ENCODE measurements around the gene ISX. TPM values are rescaled to one million over a fixed set of nuclear protein-coding genes. Genes with fewer than 3 reads are reported as not detected.

ISX gene
- total RNA-seq, 1 experiment from 2014 or later, result not detected

GRCh38 chr22:35051791-35052190 is 14.2 kb upstream of the ISX start:
- DNase-seq (ENCODE audit: low read depth), result no peak

- DNase-seq (ENCODE audit: low read depth), result no peak
Observed at GRCh38 chr22:35053060-35053835, 12.7 kb upstream of the ISX start.

GRCh38 chr22:35054064-35054463 is 11.9 kb upstream of the ISX start:
- no peak for DNase-seq (ENCODE audit: low read depth)

DNA sequence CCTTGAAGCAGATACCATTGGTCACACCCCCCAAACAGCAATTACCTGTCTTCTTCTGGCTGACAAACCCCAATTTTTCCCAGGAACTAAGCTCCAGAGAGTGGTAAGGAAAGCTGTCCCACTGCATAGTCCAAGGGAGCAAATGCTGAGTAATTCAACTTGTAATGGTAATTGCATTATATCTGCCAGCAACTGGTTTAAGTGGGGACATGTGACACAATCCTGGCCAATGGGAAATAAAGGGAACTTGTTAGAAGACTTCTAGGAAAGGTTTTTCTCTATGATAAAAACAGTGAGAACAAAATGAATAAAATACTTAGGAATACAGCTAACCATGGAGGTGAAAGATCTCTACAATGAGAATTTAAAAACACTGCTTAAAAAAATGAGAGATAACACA is 9.5 kb upstream of the ISX start:
- no peak for DNase-seq (ENCODE audit: low read depth)

DNA sequence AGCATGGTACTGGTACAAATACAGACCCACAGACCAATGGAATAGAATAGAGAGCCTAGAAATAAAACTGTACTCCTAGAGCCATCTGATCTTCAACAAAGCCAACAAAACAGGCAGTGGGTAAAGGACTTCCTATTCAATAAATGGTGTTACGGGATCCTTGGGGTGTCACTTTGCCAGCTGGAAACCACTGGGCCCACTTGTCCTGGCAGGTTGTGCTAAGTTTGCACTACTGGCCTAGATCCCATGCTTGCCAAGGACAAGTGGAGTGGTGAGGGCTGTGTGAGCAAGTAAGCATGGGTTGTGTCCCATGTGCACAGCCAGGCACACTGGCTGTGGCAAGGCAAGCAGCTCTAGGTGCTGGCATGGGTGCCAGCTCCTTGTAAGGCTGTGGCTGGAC is 8.8 kb upstream of the ISX start:
- no peak for DNase-seq (ENCODE audit: low read depth)

GRCh38 chr22:35059632-35060031 is 6.3 kb upstream of the ISX start:
- no peak for DNase-seq (ENCODE audit: low read depth)

GRCh38 chr22:35064664-35065063 is 1.3 kb upstream of the ISX start:
- DNase-seq (ENCODE audit: low read depth), result peak; percentile 65

DNA sequence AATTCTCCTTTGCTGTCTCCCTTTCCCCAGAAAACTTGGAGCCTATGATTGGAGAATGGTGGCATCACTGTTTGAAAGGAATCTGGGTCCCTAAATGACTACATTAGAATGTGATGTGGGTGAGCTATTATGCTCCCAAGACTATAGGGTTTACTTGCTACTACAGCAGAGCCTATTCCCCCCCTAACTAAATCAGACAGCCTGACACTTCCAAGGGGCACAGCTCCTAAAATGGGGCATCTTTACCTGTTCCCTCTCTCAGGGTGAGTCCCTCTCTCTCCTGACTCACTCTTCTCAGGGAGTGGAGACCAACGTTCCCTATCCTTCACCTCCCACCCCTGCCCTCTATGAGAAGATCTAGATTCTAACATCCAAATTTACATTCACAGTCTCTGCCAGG is 775 bp upstream of the ISX start:
- no peak for DNase-seq (ENCODE audit: low read depth)

DNA sequence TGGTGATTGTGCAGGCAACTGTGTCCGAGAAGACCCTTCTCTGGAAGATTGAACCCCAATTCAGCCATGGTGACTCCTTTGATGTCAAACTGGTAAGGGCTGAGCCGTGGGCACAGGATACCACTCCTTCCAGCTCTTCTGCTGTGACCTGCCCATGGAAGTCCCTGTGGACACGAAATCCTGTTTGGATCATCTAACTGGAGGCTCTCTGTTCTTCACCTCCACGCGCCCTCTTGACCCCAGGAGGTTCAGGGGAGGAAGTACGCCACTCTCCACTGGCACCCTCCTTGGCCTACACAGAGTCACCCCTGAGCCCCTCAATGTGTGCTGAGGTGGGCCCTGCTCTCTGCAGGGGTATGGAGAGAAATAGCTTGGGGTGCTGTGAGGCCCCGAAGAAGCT is 810 bp downstream of the ISX start:
- DNase-seq (ENCODE audit: low read depth), result no peak

GRCh38 chr22:35069541-35069940 is 3.6 kb downstream of the ISX start:
- no peak for DNase-seq (ENCODE audit: low read depth)

DNA sequence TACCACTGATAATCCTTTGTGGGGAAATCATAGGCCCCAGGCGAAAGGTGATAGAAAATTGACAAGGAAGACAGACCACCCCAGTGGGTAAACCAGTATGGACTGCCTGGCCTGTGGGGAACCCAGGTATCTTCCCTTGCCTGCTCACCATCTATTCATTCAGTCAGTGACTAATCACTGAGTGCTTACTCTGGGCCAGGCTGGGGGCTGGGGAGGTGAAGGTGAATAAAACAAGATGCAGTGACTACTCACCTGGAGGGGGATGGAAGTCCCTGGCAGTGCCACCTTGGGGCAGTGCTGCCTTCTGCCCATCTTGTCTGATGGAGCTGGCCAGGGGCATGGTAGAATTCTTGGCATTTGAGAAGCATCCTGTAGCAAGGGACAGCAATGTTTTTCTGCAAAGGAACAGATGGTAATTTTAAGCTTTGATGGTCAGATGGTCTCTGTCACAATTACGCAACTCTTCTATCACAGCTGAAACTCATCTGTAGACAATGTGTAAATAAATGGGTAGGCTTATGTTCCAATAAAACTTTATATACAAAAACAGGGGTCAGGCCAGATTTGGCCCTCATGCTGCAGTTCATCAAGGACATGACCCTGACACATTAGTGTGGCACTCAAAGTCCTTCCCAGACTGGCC is 4.6 kb downstream of the ISX start:
- DNase-seq (ENCODE audit: low read depth), result no peak

DNA sequence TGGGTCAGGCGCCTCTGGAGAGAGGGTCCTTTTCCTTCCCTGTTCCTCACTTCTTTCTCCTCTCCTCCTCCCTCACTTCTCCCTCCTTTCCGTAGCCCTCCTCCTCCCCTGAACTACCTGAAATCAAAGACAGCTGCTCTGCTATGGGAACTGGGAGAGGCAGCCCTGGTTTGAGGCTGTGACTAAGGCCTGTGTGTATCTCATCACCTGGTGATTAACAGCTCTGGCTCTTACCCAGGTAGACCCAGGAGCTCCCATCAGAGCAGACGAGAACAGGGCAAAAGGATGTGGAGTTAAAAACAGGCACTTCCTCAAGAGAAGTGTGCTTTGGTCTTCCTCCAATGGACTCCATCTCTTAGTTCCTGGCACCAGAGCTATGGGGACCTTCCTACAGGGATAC is 5.8 kb downstream of the ISX start:
- no peak for DNase-seq (ENCODE audit: low read depth)

- DNase-seq (ENCODE audit: low read depth), result peak; percentile 60
Observed at GRCh38 chr22:35072925-35073324, 7.0 kb downstream of the ISX start.

DNA sequence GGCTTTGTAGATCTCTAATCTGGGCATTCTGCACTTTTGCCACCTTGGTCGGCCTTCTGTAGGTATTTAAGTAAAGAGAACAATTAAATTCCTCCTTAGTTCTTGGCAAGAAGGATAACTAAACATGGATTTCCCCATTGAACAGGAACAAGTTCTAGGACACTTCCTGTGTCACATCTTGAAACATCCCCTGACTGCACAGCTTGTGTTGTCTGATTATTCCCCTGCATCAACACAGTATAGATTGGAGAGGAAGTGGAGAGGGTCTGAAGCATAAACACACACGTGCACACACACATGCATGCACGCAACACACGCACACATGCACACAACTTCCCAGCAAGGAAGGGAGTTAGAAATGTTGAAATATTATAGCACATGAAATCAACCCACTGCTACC is 8.6 kb downstream of the ISX start:
- DNase-seq (ENCODE audit: low read depth), result no peak

DNA sequence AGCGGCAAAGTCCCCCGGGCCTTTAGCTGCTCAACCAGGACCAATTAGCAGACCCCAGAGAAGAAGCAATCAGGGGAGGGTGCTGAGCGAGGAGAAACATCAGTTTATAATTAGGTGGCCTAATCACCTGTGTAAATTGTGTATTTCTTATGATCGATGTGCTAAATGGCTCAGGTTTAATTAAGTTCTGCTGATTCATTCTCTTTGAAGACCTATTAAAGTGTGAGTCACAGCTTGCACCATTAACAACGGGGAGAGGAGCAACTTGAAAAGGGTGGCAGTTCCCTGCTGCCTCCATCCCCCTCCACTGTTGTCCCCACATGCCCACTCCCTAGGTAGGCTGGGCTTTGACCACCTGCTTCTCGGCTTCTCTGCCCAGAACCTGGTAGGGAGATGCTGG is 10.7 kb downstream of the ISX start:
- DNase-seq (ENCODE audit: low read depth), result no peak

GRCh38 chr22:35085621-35086020 is 19.7 kb downstream of the ISX start:
- no peak for DNase-seq (ENCODE audit: low read depth)

DNA sequence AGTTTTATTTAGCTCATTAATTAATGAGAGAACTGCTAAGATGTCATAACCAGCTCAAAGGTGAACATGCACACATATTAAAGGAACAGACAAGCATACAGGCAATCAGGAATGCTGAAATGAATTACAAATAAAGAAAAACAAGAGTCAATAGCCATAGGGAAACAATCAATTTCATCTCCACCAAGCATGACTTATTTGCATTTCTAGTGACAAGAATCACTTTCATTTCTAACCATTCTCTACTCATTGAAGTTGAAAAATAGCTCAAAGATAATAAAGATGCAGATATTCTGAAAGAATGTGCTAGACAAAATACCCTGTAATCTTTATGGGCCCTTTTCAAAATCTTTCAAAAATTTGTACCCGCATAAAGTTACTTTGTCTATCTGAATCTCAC is 23.2 kb downstream of the ISX start:
- DNase-seq (ENCODE audit: low read depth), result no peak

DNA sequence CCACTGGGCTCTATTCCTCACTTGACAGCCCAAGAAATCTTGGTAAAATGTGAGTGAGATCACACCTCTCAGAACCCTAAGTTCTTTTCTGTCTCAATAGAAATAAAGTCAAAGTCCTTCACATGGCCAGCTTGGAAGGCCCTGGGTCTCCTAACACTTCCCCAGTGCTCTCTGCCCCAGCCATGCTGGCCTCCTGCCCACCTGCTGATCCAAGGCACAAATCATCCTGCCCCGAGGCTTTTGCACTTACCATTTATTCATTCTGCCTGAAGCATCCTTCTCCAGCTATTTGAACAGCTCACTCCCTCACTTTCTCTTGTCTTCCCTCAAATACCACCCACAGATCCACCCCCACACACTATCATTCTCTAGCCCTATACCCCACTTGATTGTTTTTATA is 26.4 kb downstream of the ISX start:
- no peak for DNase-seq (ENCODE audit: low read depth)

- no peak for DNase-seq (ENCODE audit: low read depth)
Observed at GRCh38 chr22:35098921-35099320, 33.0 kb downstream of the ISX start.

DNA sequence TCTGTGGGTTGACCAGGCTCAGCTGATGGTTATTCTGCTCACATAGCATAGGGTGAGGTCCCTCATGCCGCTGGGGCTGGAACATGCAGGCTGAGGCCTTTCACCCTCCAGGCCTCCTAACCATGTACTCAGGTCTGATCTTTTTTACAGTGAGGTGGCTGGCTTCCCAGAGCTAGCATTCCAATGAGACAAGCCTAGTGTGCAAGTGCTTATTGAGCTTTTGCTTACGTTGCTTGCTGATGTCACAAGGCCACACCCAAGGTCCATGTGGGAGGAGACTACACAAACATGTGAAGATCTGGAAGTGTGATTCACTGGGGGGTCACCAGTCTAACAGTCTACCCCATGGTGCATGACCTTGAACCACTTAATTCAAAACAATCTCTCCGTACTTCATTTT is 33.9 kb downstream of the ISX start:
- DNase-seq (ENCODE audit: low read depth), result no peak

DNA sequence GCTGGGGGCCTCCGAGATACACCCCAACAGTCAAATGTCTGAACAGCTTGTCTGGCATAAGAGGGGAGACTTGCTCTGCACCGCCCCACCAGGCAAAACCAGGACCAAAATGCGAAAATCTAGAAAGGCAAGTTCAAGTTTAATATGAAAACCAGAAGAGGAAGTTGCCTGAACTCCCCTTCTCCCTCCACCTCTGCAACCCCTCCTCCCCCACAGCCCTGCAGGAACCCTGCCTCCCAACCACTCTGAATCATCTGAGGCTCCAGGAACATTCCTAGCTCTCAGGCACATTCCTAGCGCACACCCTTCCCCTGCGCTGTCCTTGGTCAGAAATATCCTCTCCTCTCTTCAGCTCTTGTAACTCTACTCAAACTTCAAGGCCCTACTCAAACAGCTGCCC is 36.7 kb downstream of the ISX start:
- peak; percentile 30 for DNase-seq (ENCODE audit: low read depth)

GRCh38 chr22:35103761-35104160 is 37.8 kb downstream of the ISX start:
- DNase-seq (ENCODE audit: low read depth), result no peak

GRCh38 chr22:35104491-35104890 is 38.5 kb downstream of the ISX start:
- DNase-seq (ENCODE audit: low read depth), result no peak

GRCh38 chr22:35109616-35110015 is 43.7 kb downstream of the ISX start:
- no peak for DNase-seq (ENCODE audit: low read depth)

Data from RPMI7951 (cell line).